AG09319 (cell line): ENCODE results near the gene SPATA7.

Experiments
- DNase-seq: peaks from one replicate; pipeline ENCODE4 v3.0.0-alpha.2; 2010; ENCODE audit warnings: low read depth; ENCODE audit errors: extremely low read depth
- CTCF ChIP-seq: IDR thresholded peaks from 2 replicates; pipeline ENCODE4 v1.5.1; 2011; ENCODE audit warnings: low read depth, mild to moderate bottlenecking, inconsistent platforms, low read length, moderate library complexity

The SPATA7 gene

DNA sequence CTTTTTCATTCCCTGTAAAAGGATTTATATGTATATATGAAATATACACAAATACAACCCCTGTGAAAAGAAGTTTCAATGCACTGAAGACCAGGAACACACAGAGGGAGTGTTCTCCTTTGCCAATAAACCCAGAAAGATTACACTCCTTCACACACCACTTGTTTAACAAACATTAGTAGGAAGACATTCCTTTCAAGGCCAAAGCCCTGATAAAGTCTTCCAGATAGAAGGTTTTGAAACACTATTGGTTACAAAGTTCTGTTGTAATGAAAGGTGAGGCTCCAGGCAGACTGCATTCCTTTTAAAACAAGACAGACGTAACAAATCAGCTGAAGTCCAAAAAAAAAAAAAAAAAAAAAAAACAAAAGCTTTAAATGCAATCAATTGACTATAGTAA, 88.3 kb downstream of the SPATA7 start:
- no peak for DNase-seq
- TF ChIP-seq CTCF = no peak

GRCh38 chr14:88476214-88476774, 90.8 kb downstream of the SPATA7 start:
- TF ChIP-seq CTCF = no peak

GRCh38 chr14:88476825-88477224, 91.4 kb downstream of the SPATA7 start:
- DNase-seq = no peak
- no peak for TF ChIP-seq CTCF

More at GRCh38 chr14:88476214-88476774, 90.8 kb downstream of the SPATA7 start:
- DNase-seq = no peak

DNA sequence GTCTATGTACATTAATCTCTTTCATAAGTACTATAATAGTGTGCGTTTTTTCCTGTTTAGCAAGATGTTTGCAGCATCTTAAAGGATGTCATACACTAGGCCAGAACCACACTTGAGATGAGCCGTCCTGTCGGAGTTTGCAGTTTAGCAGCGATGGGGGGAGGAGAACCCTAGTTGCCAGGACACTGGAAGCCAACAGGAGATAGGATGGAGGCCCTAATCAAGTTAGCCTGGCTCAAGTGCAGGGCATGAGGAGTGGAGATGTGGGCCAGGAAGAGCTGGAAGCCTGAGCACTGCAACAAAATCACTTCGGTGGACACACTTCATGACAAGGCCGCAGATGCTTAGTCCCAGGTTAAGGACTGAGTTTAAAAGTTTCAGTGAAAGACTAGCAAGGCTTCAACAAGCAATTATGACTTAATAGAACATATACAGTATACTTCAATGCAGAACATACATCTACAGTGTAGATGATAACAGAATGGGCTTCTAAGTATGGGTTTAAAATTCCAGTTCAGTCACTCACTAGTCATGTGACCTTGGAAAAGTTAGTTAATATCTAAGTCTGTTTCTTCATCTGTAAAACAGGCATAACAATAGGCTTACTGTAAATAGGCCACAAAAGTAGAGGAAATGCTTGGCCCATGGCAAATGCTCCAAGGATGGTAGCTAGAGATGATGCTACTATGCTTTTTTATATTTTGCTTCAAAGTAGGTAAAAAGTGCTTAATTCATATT, 92.2 kb downstream of the SPATA7 start:
- no peak for DNase-seq
- TF ChIP-seq CTCF = no peak

DNA sequence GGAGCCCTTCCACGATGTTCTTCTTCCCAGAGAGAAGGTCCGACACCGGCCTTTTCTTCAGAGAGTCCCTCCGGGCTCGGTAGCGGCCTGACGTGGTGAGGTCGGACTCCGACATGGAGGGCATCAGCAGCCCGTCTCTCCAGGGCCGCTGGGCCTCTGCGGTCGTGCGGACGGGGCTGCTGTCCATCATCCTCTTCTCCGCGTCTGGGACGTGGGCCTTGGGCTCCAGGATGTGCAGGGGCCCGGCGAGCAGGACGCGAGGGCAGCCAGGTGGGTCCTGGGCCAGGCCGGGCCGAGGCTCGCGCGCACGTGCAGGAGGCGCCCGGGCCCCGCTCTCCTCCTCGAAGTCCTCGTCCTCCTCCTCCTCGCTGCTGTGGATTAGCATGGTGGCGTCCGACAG, 93.5 kb downstream of the SPATA7 start:
- no peak for DNase-seq
- TF ChIP-seq CTCF = no peak

GRCh38 chr14:88479574-88479987, 94.1 kb downstream of the SPATA7 start:
- no peak for TF ChIP-seq CTCF
- no peak for DNase-seq

- no peak for TF ChIP-seq CTCF
- DNase-seq = no peak
Observed at GRCh38 chr14:88481059-88481458, 95.6 kb downstream of the SPATA7 start.
